Prostate gland (tissue), 2 donors: ENCODE measurements around the gene INAFM2.

Source experiments
- POLR2A ChIP-seq: fragments of 450-650 bp; IDR thresholded peaks from one replicate; pipeline ENCODE4 v1.6.1; 2016; ENCODE audit warnings: antibody characterized with exemption, mild to moderate bottlenecking
- TF ChIP-seq, protein P1 (sequence below), 4 experiments: fragments of 200-600 bp in 2 of 4; fragments of 450-650 bp in 2 of 4; sonication (generic) in 2 of 4; IDR thresholded peaks; 1 replicate in 3 of 4; 2 replicates in 1 of 4; pipeline ENCODE4 v1.5.1; 2016 to 2019; ENCODE audit warnings: antibody characterized with exemption in 4 of 4, mild to moderate bottlenecking in 2 of 4, moderate library complexity in 2 of 4

DNA sequence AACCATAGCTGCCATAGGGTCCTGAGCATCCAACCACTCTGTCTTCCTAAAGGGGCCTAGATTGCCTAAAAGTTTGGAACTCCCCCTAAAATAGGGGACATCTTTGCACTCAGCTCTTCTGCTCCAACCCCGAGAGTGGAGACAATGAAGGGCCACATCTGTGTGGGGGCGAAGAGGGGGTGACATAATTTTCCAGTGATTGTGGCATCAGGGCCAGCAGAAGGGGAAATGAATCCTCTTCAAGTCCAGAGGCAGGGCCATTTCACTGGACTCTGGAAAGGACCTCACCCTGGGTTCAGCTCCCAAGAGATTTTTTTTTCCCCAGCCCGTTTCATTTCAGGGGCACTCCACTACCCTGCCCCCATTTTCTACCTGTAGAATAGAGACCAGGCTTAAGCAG lies 36.0 kb upstream of the INAFM2 start:
- TF ChIP-seq, protein P1, sequence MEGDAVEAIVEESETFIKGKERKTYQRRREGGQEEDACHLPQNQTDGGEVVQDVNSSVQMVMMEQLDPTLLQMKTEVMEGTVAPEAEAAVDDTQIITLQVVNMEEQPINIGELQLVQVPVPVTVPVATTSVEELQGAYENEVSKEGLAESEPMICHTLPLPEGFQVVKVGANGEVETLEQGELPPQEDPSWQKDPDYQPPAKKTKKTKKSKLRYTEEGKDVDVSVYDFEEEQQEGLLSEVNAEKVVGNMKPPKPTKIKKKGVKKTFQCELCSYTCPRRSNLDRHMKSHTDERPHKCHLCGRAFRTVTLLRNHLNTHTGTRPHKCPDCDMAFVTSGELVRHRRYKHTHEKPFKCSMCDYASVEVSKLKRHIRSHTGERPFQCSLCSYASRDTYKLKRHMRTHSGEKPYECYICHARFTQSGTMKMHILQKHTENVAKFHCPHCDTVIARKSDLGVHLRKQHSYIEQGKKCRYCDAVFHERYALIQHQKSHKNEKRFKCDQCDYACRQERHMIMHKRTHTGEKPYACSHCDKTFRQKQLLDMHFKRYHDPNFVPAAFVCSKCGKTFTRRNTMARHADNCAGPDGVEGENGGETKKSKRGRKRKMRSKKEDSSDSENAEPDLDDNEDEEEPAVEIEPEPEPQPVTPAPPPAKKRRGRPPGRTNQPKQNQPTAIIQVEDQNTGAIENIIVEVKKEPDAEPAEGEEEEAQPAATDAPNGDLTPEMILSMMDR (IDR thresholded peaks at IDR 0.05), result no peak
- no peak for TF ChIP-seq POLR2A
